ENCODE data around the gene DCC. TPM values are rescaled to one million over a fixed set of nuclear protein-coding genes. Genes with fewer than 3 reads are reported as not detected.
A peak's percentile ranks its signal among the peaks of the same experiment; 100 is the strongest.

Gene DCC
- total RNA-seq, 1 experiment from 2014 or later, result not detected

DNA sequence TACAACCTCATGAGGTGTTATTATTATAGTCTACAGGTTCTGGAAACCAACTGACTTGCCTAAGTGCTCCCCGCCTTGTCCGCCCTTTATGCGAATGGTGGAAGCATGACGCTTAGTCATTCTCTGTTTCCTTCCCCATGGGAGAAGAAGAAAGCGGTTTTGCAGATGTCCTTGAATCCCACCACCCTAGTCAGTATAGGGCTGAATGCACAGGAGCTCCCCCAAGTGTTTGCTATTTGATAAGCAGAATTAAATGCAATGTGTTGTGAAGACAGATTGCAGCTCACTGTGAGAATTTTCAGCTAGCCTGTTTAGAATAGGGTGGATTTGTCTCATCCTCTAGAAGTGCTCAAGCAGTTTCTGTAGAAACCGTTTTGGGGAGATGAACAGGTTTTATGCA, 652.0 kb downstream of the DCC start:
- DNase-seq (ENCODE audit: unreplicated experiment), result peak; percentile 6
- POLR2A ChIA-PET, result interaction anchor here (0.7 kb wide), 1 partner anchor 109 kb away, joined by 3 read pairs; no protein-coding TSS in a partner anchor
- H3K4me1 Mint-ChIP-seq (ENCODE audit: insufficient read depth, unreplicated experiment), result no peaks in the 10 kb centered on the region
- no peaks in the 10 kb centered on the region for H3K27me3 Mint-ChIP-seq (ENCODE audit: insufficient read depth, unreplicated experiment)
- intact Hi-C loops (cut with micrococcal nuclease), result no loop called here
- no peaks in the 10 kb centered on the region for H3K36me3 Mint-ChIP-seq (ENCODE audit: insufficient read depth, unreplicated experiment)
- CTCF ChIA-PET, result no interaction called here
- no TSS peak for BruUV-seq (replicated peaks)
- TF ChIP-seq, protein P1, sequence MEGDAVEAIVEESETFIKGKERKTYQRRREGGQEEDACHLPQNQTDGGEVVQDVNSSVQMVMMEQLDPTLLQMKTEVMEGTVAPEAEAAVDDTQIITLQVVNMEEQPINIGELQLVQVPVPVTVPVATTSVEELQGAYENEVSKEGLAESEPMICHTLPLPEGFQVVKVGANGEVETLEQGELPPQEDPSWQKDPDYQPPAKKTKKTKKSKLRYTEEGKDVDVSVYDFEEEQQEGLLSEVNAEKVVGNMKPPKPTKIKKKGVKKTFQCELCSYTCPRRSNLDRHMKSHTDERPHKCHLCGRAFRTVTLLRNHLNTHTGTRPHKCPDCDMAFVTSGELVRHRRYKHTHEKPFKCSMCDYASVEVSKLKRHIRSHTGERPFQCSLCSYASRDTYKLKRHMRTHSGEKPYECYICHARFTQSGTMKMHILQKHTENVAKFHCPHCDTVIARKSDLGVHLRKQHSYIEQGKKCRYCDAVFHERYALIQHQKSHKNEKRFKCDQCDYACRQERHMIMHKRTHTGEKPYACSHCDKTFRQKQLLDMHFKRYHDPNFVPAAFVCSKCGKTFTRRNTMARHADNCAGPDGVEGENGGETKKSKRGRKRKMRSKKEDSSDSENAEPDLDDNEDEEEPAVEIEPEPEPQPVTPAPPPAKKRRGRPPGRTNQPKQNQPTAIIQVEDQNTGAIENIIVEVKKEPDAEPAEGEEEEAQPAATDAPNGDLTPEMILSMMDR (IDR thresholded peaks at IDR 0.05; ENCODE audit: unreplicated experiment), result no peak
- no peak overlapping the region for H3K4me3 Mint-ChIP-seq (ENCODE audit: unreplicated experiment)
- H3K9me3 Mint-ChIP-seq (ENCODE audit: unreplicated experiment), result peaks cover 32% of the 10 kb centered on the region
- H3K27ac Mint-ChIP-seq (ENCODE audit: low read depth, unreplicated experiment), result no peak overlapping the region

DNA sequence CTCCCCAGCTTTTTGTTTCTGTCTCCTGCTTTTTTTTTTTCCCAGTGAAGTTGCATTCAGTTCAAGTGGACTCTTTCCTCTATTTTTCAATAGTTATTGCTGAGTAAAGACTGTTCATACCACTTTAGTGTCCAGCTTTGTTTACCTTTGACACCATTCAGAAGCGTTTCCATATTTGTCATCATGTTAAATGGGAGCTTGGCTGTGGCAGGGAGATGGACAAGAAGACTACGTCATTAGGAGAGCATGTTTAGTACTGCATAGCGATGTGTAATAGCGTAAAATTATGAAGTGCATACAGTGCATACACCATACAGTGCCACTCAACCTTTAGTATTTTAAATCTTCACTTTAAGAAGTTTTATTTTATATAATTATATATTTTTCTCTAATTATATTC, 655.9 kb downstream of the DCC start:
- DNase-seq (ENCODE audit: unreplicated experiment), result no peak
- TF ChIP-seq, protein P1 (IDR thresholded peaks at IDR 0.05; ENCODE audit: unreplicated experiment), result no peak
- intact Hi-C loops (cut with micrococcal nuclease), result no loop called here
- Mint-ChIP-seq H3K27me3 (ENCODE audit: insufficient read depth, unreplicated experiment) (no peaks in the 10 kb centered on the region), H3K9me3 (ENCODE audit: unreplicated experiment) (peaks cover 31% of the 10 kb centered on the region), H3K4me3 (ENCODE audit: unreplicated experiment) (no peak overlapping the region), H3K4me1 (ENCODE audit: insufficient read depth, unreplicated experiment) (no peaks in the 10 kb centered on the region), H3K36me3 (ENCODE audit: insufficient read depth, unreplicated experiment) (no peaks in the 10 kb centered on the region), H3K27ac (ENCODE audit: low read depth, unreplicated experiment) (no peak overlapping the region)
- no TSS peak for BruUV-seq (replicated peaks)
- ChIA-PET CTCF (interaction anchor here (0.6 kb wide), 1 partner anchor 8 kb away, joined by 3 read pairs; no protein-coding TSS in a partner anchor), POLR2A (interaction anchor here (0.7 kb wide), 1 partner anchor 10 kb away, joined by 4 read pairs; no protein-coding TSS in a partner anchor)

DNA sequence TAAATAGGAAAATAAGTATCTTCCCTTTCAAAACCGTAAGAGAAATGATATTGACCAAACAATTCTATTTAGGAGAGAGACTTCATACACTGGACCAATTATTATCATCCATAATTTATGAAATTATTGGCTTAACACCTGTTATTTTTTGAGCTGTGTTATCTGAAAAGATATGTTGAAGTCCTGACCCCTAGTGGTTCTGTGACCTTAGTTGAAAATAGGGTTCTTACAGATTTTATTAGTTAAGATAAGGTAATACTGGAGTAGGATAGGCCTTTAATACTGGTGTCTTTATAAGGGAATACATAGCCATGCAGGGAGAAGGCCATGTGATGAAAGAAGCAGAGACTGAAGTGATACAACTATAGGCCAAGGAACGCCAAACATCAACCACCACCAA, 659.6 kb downstream of the DCC start:
- intact Hi-C loops (cut with micrococcal nuclease), result no loop called here
- TF ChIP-seq, protein P1 (IDR thresholded peaks at IDR 0.05; ENCODE audit: unreplicated experiment), result no peak
- Mint-ChIP-seq H3K4me1 (ENCODE audit: insufficient read depth, unreplicated experiment) (no peaks in the 10 kb centered on the region), H3K27ac (ENCODE audit: low read depth, unreplicated experiment) (no peak overlapping the region), H3K36me3 (ENCODE audit: insufficient read depth, unreplicated experiment) (no peaks in the 10 kb centered on the region), H3K4me3 (ENCODE audit: unreplicated experiment) (no peak overlapping the region), H3K9me3 (ENCODE audit: unreplicated experiment) (peaks cover 27% of the 10 kb centered on the region), H3K27me3 (ENCODE audit: insufficient read depth, unreplicated experiment) (no peaks in the 10 kb centered on the region)
- no peak for DNase-seq (ENCODE audit: unreplicated experiment)
- BruUV-seq (replicated peaks), result no TSS peak
- CTCF ChIA-PET, result interaction anchor here (0.7 kb wide), 1 partner anchor 13 kb away, joined by 3 read pairs; no protein-coding TSS in a partner anchor
- POLR2A ChIA-PET, result no interaction called here

GRCh38 chr18:53004798-53005197, 664.8 kb downstream of the DCC start:
- intact Hi-C loops (cut with micrococcal nuclease), result no loop called here
- BruUV-seq (replicated peaks), result no TSS peak
- no peaks in the 10 kb centered on the region for H3K4me1 Mint-ChIP-seq (ENCODE audit: insufficient read depth, unreplicated experiment)
- H3K27ac Mint-ChIP-seq (ENCODE audit: low read depth, unreplicated experiment), result no peak overlapping the region
- TF ChIP-seq, protein P1 (IDR thresholded peaks at IDR 0.05; ENCODE audit: unreplicated experiment), result no peak
- H3K4me3 Mint-ChIP-seq (ENCODE audit: unreplicated experiment), result no peak overlapping the region
- H3K36me3 Mint-ChIP-seq (ENCODE audit: insufficient read depth, unreplicated experiment), result no peaks in the 10 kb centered on the region
- H3K9me3 Mint-ChIP-seq (ENCODE audit: unreplicated experiment), result peaks cover 31% of the 10 kb centered on the region
- DNase-seq (ENCODE audit: unreplicated experiment), result no peak
- CTCF ChIA-PET, result no interaction called here
- H3K27me3 Mint-ChIP-seq (ENCODE audit: insufficient read depth, unreplicated experiment), result no peaks in the 10 kb centered on the region
- POLR2A ChIA-PET, result no interaction called here

Data from MCF 10A (cell line).